SK-N-MC (cell line): ENCODE results near the gene HLA-DMB.

Source experiments
- EZH2 ChIP-seq: fragments of 200-600 bp; sonication (generic); IDR thresholded peaks from one replicate; pipeline ENCODE4 v1.6.1; 2017; ENCODE audit warnings: antibody characterized with exemption
- POLR2AphosphoS5 ChIP-seq: IDR thresholded peaks from 2 replicates; pipeline ENCODE4 v1.6.1; 2012; ENCODE audit warnings: mild to moderate bottlenecking, low read depth, low read length, borderline replicate concordance

DNA sequence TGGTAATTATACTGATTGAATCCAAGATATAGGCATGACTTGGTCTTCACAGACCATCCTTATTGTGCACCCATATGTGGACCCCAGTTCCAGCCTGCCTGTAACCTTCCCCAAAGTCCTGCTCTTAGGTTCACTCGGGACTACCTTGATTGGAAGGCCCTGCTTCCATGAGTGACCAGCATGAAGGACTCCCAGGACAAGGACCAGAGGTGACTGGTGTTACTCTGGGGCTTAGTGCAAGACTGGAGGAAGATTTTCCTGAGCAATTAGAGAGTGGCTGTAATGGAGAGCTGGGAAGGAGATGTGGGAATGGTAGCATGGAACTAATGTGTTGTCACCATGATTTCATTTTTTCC lies 42.6 kb upstream of the HLA-DMB start:
- TF ChIP-seq EZH2 (no peak), POLR2AphosphoS5 (no peak; the same call in 1 of the 2 replicates)
